GM12878 (cell line): ENCODE data around the gene ABRACL. TPM values are rescaled to one million over a fixed set of nuclear protein-coding genes. Genes with fewer than 3 reads are reported as not detected.

Experiments used
- ATAC-seq: fragments of 200-7000 bp; cut with Tn5 transposase; 3 replicates; pipeline ENCODE4 v1.9.1; 2020; ENCODE audit warnings: mild to moderate bottlenecking, moderate library complexity
- BruUV-seq: library from RNA; stranded (reverse); fragments of 400-500 nt; replicated peaks from 2 replicates; lab custom pipeline; 2021; lab: Mats Ljungman, UMichigan
- CTCF ChIA-PET: fragments of 300-600 bp; sonication (Branson Sonifier 250); formaldehyde crosslinking; extraction: SDS; loops from one replicate; lab custom pipeline; 2021; ENCODE audit warnings: inconsistent platforms; lab: Yijun Ruan, JAX
- POLR2A ChIA-PET: fragments of 350-600 bp; formaldehyde crosslinking; extraction: SDS; loops from one replicate; lab custom pipeline; 2021; ENCODE audit warnings: inconsistent platforms; lab: Charles Lee
- RAD21 ChIA-PET: fragments of 300-600 bp; sonication (Branson Sonifier 250); formaldehyde crosslinking; loops from one replicate; lab custom pipeline; 2023; ENCODE audit warnings: antibody characterized with exemption; ENCODE audit not compliant: unreplicated experiment; lab: Charles Lee
- SMC1A ChIA-PET: fragments of 300-600 bp; sonication (Branson Sonifier 250); formaldehyde crosslinking; loops from one replicate; lab custom pipeline; 2023; ENCODE audit not compliant: unreplicated experiment, uncharacterized antibody; lab: Charles Lee
- DNase-seq: peaks from one replicate; pipeline ENCODE4 v3.0.0-alpha.2; 2011; ENCODE audit warnings: low read depth, low spot score
- FAIRE-seq: peaks from 3 replicates; lab custom pipeline; 2011; peaks lifted over from hg19 to GRCh38; lab: Jason Lieb, UNC
- H2AFZ ChIP-seq: 2 replicates; pipeline ENCODE4 v1.6.0; 2011; ENCODE audit warnings: low read depth, low read length, control low read depth; ENCODE audit not compliant: control insufficient read depth
- H3K27ac ChIP-seq: 2 replicates; pipeline ENCODE4 v1.5.1; 2011; ENCODE audit warnings: control low read depth; ENCODE audit not compliant: control insufficient read depth, insufficient read depth
- H3K27me3 ChIP-seq, 2 experiments: replicated peaks in 1 of 2; 2 replicates each; pipeline versions ENCODE4 v1.6.0 to v1.6.1; 2011; ENCODE audit warnings: low read length in 1 of 2; ENCODE audit not compliant: control insufficient read depth in 2 of 2, insufficient read depth in 2 of 2
- H3K36me3 ChIP-seq, 2 experiments: 2 replicates each; pipeline ENCODE4 v1.5.1; 2011; ENCODE audit warnings: low read length in 1 of 2; ENCODE audit not compliant: control insufficient read depth in 2 of 2, insufficient read depth in 2 of 2
- H3K4me1 ChIP-seq: 2 replicates; pipeline ENCODE4 v1.6.1; 2011; ENCODE audit warnings: mild to moderate bottlenecking, low read length, moderate library complexity, mixed read lengths; ENCODE audit not compliant: control insufficient read depth, insufficient read depth
- H3K4me2 ChIP-seq: 2 replicates; pipeline ENCODE4 v1.6.0; 2011; ENCODE audit warnings: control low read depth; ENCODE audit not compliant: control insufficient read depth, insufficient read depth
- H3K4me3 ChIP-seq: fragments of 200-600 bp; sonication (generic); 2 replicates; pipeline ENCODE4 v1.5.1; 2016
- H3K79me2 ChIP-seq: 2 replicates; pipeline ENCODE4 v1.6.0; 2011; ENCODE audit warnings: low read length; ENCODE audit not compliant: control insufficient read depth, insufficient read depth
- H3K9ac ChIP-seq: 2 replicates; pipeline ENCODE4 v1.8.0; 2011; ENCODE audit warnings: low read length, control low read depth, mixed read lengths; ENCODE audit not compliant: control insufficient read depth, insufficient read depth
- H3K9me3 ChIP-seq: replicated peaks from 3 replicates; pipeline ENCODE4 v1.5.1; 2011; ENCODE audit warnings: mild to moderate bottlenecking, low read length; ENCODE audit not compliant: control insufficient read depth, insufficient read depth
- H4K20me1 ChIP-seq: 2 replicates; pipeline ENCODE4 v1.6.0; 2011; ENCODE audit not compliant: control insufficient read depth, insufficient read depth
- FOS ChIP-seq: IDR thresholded peaks from 3 replicates; pipeline ENCODE4 v1.6.1; 2011; ENCODE audit warnings: borderline replicate concordance; ENCODE audit not compliant: insufficient read length; ENCODE audit errors: extremely low read depth
- ZNF207 ChIP-seq: fragments of 450-650 bp; IDR thresholded peaks from 2 replicates; pipeline ENCODE4 v1.6.1; 2014; ENCODE audit warnings: antibody characterized with exemption, mild to moderate bottlenecking, borderline replicate concordance
- WGBS: methylation state at CpG from one replicate; pipeline ENCODE4 v1.1.6; 2016; ENCODE audit warnings: low lambda C conversion rate; ENCODE audit not compliant: insufficient replicate concordance, insufficient coverage; ENCODE audit errors: missing lambda C conversion rate; 5-methylcytosine and 5-hydroxymethylcytosine counted together
- in situ Hi-C: fragments of 300-500 bp; cut with MboI; formaldehyde crosslinking; loops from 9 replicates; pipeline ENCODE4 v1.14.3; 2018; ENCODE audit warnings: mixed read lengths
- intact Hi-C: fragments of 100-400 bp; cut with micrococcal nuclease; formaldehyde crosslinking; loops from one replicate; pipeline ENCODE4 v1.14.2; 2022; ENCODE audit not compliant: unreplicated experiment
- polyA plus RNA-seq, 11 experiments: library from polyadenylated mRNA; depleted of rRNA in 4 of 11; unstranded in 6 of 11; stranded (reverse) in 5 of 11; fragments of >200 nt; fragmentation: Nextera tagmentation in 4 of 11; fragmentation: Illumina TruSeq in 1 of 11; extraction: Ambion mirVana in 4 of 11; extraction: Trizol in 1 of 11; gene quantifications; 1 replicate in 1 of 11; 2 replicates in 10 of 11; pipeline versions ENCODE4 v1.2.1 to v1.2.3, GENCODE V29; 2011 to 2016; ENCODE audit warnings: inconsistent platforms in 2 of 11, missing spikeins in 2 of 11, low read depth in 1 of 11
- total RNA-seq, 4 experiments: library from RNA; depleted of rRNA in 3 of 4; stranded (reverse); fragments of >200 nt in 3 of 4; fragmentation: Illumina TruSeq in 1 of 4; extraction: Trizol in 1 of 4; gene quantifications; 2 replicates each; pipeline versions ENCODE4 v1.2.1 to v1.2.3, GENCODE V29; 2013 to 2021
- TF ChIP-seq, protein P1 (sequence below): fragments of 150-350 bp; IDR thresholded peaks from 2 replicates; pipeline ENCODE4 v1.6.1; 2016; ENCODE audit warnings: low read depth, low read length

Gene ABRACL
- total and polyA plus RNA-seq, 10 of the 15 experiments (the other 5 are each of a cell fraction or from before 2014, with no cell fraction given), result 111 to 647 (median 192) TPM

DNA sequence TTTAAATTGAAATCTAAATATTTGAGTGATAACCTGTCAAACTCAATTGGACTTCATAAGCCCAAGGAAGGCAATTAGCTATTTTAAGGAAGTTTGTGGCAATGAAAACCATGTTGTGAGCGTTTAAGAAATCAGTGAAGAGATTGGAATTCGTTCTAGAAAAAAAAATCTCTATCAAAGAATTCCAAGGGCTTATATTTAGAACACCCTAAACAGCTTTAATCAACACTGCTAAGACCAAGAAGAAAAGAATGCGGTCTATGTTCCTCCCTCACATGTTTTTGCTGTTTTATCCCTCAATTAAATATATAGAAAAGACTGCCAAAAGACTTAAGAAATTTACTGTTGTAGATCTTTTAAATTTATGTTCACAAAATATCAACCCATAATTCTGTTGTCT lies 16.6 kb upstream of the ABRACL start:
- Histone ChIP-seq H3K27ac (no peak overlapping the region), H3K79me2 (no peaks in the 10 kb centered on the region), H3K4me1 (no peaks in the 10 kb centered on the region), H4K20me1 (no peaks in the 10 kb centered on the region), H3K9me3 (no peaks in the 10 kb centered on the region), H3K9ac (no peak overlapping the region), H3K4me3 (no peak overlapping the region), H3K27me3 (no peaks in the 10 kb centered on the region), H3K36me3 (no peaks in the 10 kb centered on the region), H2AFZ (no peak overlapping the region), H3K4me2 (no peak overlapping the region)
- ChIA-PET CTCF (no interaction called here), SMC1A (interaction anchor here (1.4 kb wide), 1 partner anchor 207 kb away, joined by 3 read pairs; no protein-coding TSS in a partner anchor), RAD21 (no interaction called here), POLR2A (no interaction called here)
- intact Hi-C loops (no loop called here), in situ Hi-C loops (no loop called here)
- TF ChIP-seq ZNF207, result no peak
- TF ChIP-seq, protein P1, sequence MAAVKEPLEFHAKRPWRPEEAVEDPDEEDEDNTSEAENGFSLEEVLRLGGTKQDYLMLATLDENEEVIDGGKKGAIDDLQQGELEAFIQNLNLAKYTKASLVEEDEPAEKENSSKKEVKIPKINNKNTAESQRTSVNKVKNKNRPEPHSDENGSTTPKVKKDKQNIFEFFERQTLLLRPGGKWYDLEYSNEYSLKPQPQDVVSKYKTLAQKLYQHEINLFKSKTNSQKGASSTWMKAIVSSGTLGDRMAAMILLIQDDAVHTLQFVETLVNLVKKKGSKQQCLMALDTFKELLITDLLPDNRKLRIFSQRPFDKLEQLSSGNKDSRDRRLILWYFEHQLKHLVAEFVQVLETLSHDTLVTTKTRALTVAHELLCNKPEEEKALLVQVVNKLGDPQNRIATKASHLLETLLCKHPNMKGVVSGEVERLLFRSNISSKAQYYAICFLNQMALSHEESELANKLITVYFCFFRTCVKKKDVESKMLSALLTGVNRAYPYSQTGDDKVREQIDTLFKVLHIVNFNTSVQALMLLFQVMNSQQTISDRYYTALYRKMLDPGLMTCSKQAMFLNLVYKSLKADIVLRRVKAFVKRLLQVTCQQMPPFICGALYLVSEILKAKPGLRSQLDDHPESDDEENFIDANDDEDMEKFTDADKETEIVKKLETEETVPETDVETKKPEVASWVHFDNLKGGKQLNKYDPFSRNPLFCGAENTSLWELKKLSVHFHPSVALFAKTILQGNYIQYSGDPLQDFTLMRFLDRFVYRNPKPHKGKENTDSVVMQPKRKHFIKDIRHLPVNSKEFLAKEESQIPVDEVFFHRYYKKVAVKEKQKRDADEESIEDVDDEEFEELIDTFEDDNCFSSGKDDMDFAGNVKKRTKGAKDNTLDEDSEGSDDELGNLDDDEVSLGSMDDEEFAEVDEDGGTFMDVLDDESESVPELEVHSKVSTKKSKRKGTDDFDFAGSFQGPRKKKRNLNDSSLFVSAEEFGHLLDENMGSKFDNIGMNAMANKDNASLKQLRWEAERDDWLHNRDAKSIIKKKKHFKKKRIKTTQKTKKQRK, result no peak
- TF ChIP-seq FOS, result no peak
- no TSS peak for BruUV-seq
- DNase-seq (no peak), FAIRE-seq (no peak), ATAC-seq (no peak)
- whole genome bisulfite sequencing, result 20% methylated on average over 3 of the region's 3 CpGs
